Liver (tissue), 9 donors: Measurements from ENCODE around the gene ABCB1. TPM values are rescaled to one million over a fixed set of nuclear protein-coding genes. Genes with fewer than 3 reads are reported as not detected.
A peak's percentile ranks its signal among the peaks of the same experiment; 100 is the strongest.

Experiments
- DNase-seq: peaks from one replicate; pipeline ENCODE4 v3.0.0-alpha.2; 2017; ENCODE audit warnings: low spot score
- H3K27ac ChIP-seq, 2 donors: one replicate each; pipeline ENCODE4 v1.7.0; 2013; ENCODE audit warnings: inconsistent platforms in 2 of 2, low read length in 2 of 2, control low read depth in 1 of 2, low read depth in 1 of 2, mild to moderate bottlenecking in 1 of 2
- H3K27me3 ChIP-seq, 4 donors: one replicate each; pipeline versions ENCODE4 v1.6.1 to v1.7.0; 2013; ENCODE audit warnings: low read length in 3 of 4, inconsistent platforms in 1 of 4, mild to moderate bottlenecking in 1 of 4, moderate library complexity in 1 of 4; ENCODE audit not compliant: control insufficient read depth in 4 of 4, insufficient read depth in 4 of 4
- H3K36me3 ChIP-seq, 4 donors: one replicate each; pipeline versions ENCODE4 v1.6.1 to v1.7.0; 2013; ENCODE audit warnings: low read length in 3 of 4, mild to moderate bottlenecking in 3 of 4, low read depth in 1 of 4, moderate library complexity in 1 of 4; ENCODE audit not compliant: control insufficient read depth in 4 of 4, insufficient read depth in 3 of 4
- H3K4me1 ChIP-seq, 4 donors: one replicate each; pipeline versions ENCODE4 v1.6.1 to v1.7.0; 2013; ENCODE audit warnings: low read length in 3 of 4, mild to moderate bottlenecking in 3 of 4, moderate library complexity in 1 of 4; ENCODE audit not compliant: control insufficient read depth in 4 of 4, insufficient read depth in 4 of 4
- H3K4me3 ChIP-seq, 3 donors: one replicate each; pipeline versions ENCODE4 v1.6.1 to v1.7.0; 2013; ENCODE audit warnings: low read length in 3 of 3, control low read depth in 1 of 3, low read depth in 1 of 3, mild to moderate bottlenecking in 1 of 3
- H3K9ac ChIP-seq, 2 donors: one replicate each; pipeline ENCODE4 v1.7.0; 2013; ENCODE audit warnings: low read length in 2 of 2, mild to moderate bottlenecking in 2 of 2, moderate library complexity in 2 of 2, control low read depth in 1 of 2, low read depth in 1 of 2
- H3K9me3 ChIP-seq, 4 donors: one replicate each; pipeline versions ENCODE4 v1.6.1 to v1.7.0; 2013; ENCODE audit warnings: low read length in 3 of 4; ENCODE audit not compliant: control insufficient read depth in 4 of 4
- EGR1 ChIP-seq, 2 donors: IDR thresholded peaks; 2 replicates each; pipeline ENCODE4 v1.6.1; 2016 to 2018; ENCODE audit warnings: antibody characterized with exemption in 2 of 2, low read depth in 2 of 2
- FOXA1 ChIP-seq: IDR thresholded peaks from 2 replicates; pipeline ENCODE4 v1.6.1; 2016; ENCODE audit warnings: antibody characterized with exemption
- FOXA2 ChIP-seq: IDR thresholded peaks from 2 replicates; pipeline ENCODE4 v1.6.1; 2016; ENCODE audit warnings: antibody characterized with exemption
- GABPA ChIP-seq, 2 donors: IDR thresholded peaks in 1 of 2; conservative IDR thresholded peaks in 1 of 2; 2 replicates each; pipeline ENCODE4 v1.6.1; 2016; ENCODE audit warnings: antibody characterized with exemption in 2 of 2, mild to moderate bottlenecking in 1 of 2, moderate library complexity in 1 of 2
- HNF4A ChIP-seq, 2 donors: conservative IDR thresholded peaks; 2 replicates each; pipeline ENCODE4 v1.6.1; 2016; ENCODE audit warnings: antibody characterized with exemption in 2 of 2, mild to moderate bottlenecking in 2 of 2
- HNF4G ChIP-seq: IDR thresholded peaks from 2 replicates; pipeline ENCODE4 v1.6.1; 2016; ENCODE audit warnings: antibody characterized with exemption
- JUND ChIP-seq, 2 donors: IDR thresholded peaks; 2 replicates each; pipeline ENCODE4 v1.6.1; 2016; ENCODE audit warnings: antibody characterized with exemption in 2 of 2
- NR2F2 ChIP-seq: IDR thresholded peaks from 2 replicates; pipeline ENCODE4 v1.6.1; 2016; ENCODE audit warnings: antibody characterized with exemption
- RAD21 ChIP-seq, 2 donors: IDR thresholded peaks; 2 replicates each; pipeline ENCODE4 v1.6.1; 2016; ENCODE audit warnings: antibody characterized with exemption in 2 of 2, mild to moderate bottlenecking in 2 of 2
- RXRA ChIP-seq, 2 donors: IDR thresholded peaks; 2 replicates each; pipeline ENCODE4 v1.6.1; 2017 to 2018; ENCODE audit warnings: antibody characterized with exemption in 2 of 2, mild to moderate bottlenecking in 1 of 2
- SP1 ChIP-seq: IDR thresholded peaks from 2 replicates; pipeline ENCODE4 v1.6.1; 2018; ENCODE audit warnings: antibody characterized with exemption, mild to moderate bottlenecking
- TAF1 ChIP-seq: conservative IDR thresholded peaks from 2 replicates; pipeline ENCODE4 v1.6.1; 2016; ENCODE audit warnings: antibody characterized with exemption, mild to moderate bottlenecking
- YY1 ChIP-seq: IDR thresholded peaks from 2 replicates; pipeline ENCODE4 v1.6.1; 2016; ENCODE audit warnings: antibody characterized with exemption, mild to moderate bottlenecking
- WGBS: extraction: QIAGEN DNeasy Blood & Tissue Kit; methylation state at CpG from one replicate; pipeline ENCODE4 v1.1.7; 2013; 5-methylcytosine and 5-hydroxymethylcytosine counted together
- polyA plus RNA-seq, 2 donors: library from polyadenylated mRNA; stranded (reverse) in 1 of 2; unstranded in 1 of 2; fragments of 200-250 nt in 1 of 2; fragments of >200 nt in 1 of 2; fragmentation: Nextera tagmentation in 1 of 2; extraction: Ambion mirVana in 1 of 2; gene quantifications; one replicate each; pipeline versions ENCODE4 v1.2.1 to v1.2.3, GENCODE V29; 2013 to 2015
- total RNA-seq, 2 donors: library from RNA; depleted of rRNA; stranded (reverse); fragments of >200 nt; gene quantifications; one replicate each; pipeline ENCODE4 v1.2.3, GENCODE V29; 2014
- TF ChIP-seq, protein P1 (sequence below): IDR thresholded peaks from 2 replicates; pipeline ENCODE4 v1.6.1; 2016; ENCODE audit warnings: antibody characterized with exemption
- TF ChIP-seq, protein P2 (sequence below): IDR thresholded peaks from 2 replicates; pipeline ENCODE4 v1.6.1; 2016; ENCODE audit warnings: antibody characterized with exemption
- TF ChIP-seq, protein P3 (sequence below): IDR thresholded peaks from 2 replicates; pipeline ENCODE4 v1.6.1; 2016; ENCODE audit warnings: antibody characterized with exemption
- TF ChIP-seq, protein P4 (sequence below): fragments of 150-350 bp; IDR thresholded peaks from 2 replicates; pipeline ENCODE4 v1.5.1; 2017; ENCODE audit warnings: improper control_type of control experiment, low read depth, low read length; ENCODE audit not compliant: missing input control
- TF ChIP-seq, protein P5 (sequence below): IDR thresholded peaks from 2 replicates; pipeline ENCODE4 v1.6.1; 2016; ENCODE audit warnings: antibody characterized with exemption, mild to moderate bottlenecking
- donor health status: healthy.
- donor health status: healthy.
- donor health status: healthy.
- donor health status: healthy.
- donor health status: healthy.

The ABCB1 gene
- total and polyA plus RNA-seq, 4 donors, result 11.9 to 53.2 (median 21.0) TPM

DNA sequence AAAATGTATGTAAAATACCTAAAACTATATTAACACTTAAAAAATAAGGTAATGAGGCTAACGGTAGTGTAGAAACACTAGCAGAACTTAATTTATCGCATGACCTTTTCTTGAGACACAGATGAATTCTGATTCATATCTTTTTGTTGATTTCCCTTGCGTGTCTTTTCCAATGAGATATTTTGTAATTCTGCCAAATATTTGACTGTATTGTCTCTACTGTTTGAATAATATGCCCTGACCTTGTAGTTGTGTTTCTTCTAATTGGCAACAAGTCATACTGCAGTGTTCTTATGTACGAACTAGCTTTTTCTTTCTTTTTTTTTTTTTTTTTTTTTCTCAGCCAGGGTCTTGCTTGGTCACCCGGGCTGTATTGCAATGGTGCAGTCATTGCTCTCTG is 9.2 kb upstream of the ABCB1 start:
- WGBS, result 92% methylated on average over 5 of the region's 5 CpGs

DNA sequence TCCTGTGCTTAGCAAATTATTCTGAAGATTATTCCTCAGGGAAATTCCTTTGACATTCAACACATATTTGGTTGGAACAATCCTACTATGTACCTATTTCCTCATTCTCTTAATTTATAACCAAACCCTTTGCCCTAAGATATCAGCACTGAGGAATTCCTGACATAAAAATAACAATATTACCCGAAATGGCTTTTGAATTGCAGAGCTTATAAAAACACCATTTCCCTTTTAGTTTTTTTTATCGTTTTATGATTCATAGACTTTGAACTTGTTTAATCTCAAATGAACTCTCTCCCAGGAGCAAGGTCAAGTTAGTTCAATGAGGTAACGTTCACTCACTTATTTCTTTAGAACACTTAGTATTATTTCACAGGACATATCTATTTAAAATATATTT is 7.7 kb upstream of the ABCB1 start:
- no peaks in the 10 kb centered on the region for H3K9me3 ChIP-seq
- 23% methylated on average over 3 of the region's 3 CpGs for WGBS
- DNase-seq, result no peak
- H3K9ac ChIP-seq, result no peak overlapping the region
- H3K4me1 ChIP-seq, result peaks cover 0 to 11% (median 0%) of the 10 kb centered on the region in 4 donors
- H3K4me3 ChIP-seq, result no peak overlapping the region
- no peaks in the 10 kb centered on the region for H3K27me3 ChIP-seq
- H3K27ac ChIP-seq, result no peak overlapping the region
- no peaks in the 10 kb centered on the region for H3K36me3 ChIP-seq
- TF ChIP-seq NR2F2 (no peak), GABPA (IDR thresholded peaks at IDR 0.05 in 1 of 2, conservative IDR thresholded peaks at IDR 0.05 in 1 of 2) (no peak), HNF4A (conservative IDR thresholded peaks at IDR 0.05) (peak; percentile 51 to 55), SP1 (no peak), RAD21 (IDR thresholded peaks at IDR 0.05) (no peak), RXRA (IDR thresholded peaks at IDR 0.05) (peak; percentile 78 to 86), EGR1 (IDR thresholded peaks at IDR 0.05; ENCODE audit: low read depth in 2 of 2) (no peak), JUND (IDR thresholded peaks at IDR 0.05) (peak in 1 of 2 donors; percentile 10), TAF1 (no peak), FOXA1 (no peak)
- TF ChIP-seq, protein P1, sequence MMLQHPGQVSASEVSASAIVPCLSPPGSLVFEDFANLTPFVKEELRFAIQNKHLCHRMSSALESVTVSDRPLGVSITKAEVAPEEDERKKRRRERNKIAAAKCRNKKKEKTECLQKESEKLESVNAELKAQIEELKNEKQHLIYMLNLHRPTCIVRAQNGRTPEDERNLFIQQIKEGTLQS, result no peak
- TF ChIP-seq, protein P2, sequence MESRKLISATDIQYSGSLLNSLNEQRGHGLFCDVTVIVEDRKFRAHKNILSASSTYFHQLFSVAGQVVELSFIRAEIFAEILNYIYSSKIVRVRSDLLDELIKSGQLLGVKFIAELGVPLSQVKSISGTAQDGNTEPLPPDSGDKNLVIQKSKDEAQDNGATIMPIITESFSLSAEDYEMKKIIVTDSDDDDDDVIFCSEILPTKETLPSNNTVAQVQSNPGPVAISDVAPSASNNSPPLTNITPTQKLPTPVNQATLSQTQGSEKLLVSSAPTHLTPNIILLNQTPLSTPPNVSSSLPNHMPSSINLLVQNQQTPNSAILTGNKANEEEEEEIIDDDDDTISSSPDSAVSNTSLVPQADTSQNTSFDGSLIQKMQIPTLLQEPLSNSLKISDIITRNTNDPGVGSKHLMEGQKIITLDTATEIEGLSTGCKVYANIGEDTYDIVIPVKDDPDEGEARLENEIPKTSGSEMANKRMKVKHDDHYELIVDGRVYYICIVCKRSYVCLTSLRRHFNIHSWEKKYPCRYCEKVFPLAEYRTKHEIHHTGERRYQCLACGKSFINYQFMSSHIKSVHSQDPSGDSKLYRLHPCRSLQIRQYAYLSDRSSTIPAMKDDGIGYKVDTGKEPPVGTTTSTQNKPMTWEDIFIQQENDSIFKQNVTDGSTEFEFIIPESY, result no peak
- TF ChIP-seq, protein P3, sequence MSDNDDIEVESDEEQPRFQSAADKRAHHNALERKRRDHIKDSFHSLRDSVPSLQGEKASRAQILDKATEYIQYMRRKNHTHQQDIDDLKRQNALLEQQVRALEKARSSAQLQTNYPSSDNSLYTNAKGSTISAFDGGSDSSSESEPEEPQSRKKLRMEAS, result no peak
- TF ChIP-seq, protein P4, sequence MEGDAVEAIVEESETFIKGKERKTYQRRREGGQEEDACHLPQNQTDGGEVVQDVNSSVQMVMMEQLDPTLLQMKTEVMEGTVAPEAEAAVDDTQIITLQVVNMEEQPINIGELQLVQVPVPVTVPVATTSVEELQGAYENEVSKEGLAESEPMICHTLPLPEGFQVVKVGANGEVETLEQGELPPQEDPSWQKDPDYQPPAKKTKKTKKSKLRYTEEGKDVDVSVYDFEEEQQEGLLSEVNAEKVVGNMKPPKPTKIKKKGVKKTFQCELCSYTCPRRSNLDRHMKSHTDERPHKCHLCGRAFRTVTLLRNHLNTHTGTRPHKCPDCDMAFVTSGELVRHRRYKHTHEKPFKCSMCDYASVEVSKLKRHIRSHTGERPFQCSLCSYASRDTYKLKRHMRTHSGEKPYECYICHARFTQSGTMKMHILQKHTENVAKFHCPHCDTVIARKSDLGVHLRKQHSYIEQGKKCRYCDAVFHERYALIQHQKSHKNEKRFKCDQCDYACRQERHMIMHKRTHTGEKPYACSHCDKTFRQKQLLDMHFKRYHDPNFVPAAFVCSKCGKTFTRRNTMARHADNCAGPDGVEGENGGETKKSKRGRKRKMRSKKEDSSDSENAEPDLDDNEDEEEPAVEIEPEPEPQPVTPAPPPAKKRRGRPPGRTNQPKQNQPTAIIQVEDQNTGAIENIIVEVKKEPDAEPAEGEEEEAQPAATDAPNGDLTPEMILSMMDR, result no peak

More for the DNA sequence above, 9.2 kb upstream of the ABCB1 start:
- peaks cover 0 to 3% (median 0%) of the 10 kb centered on the region in 4 donors for H3K4me1 ChIP-seq
- no peaks in the 10 kb centered on the region for H3K36me3 ChIP-seq
- no peak overlapping the region for H3K4me3 ChIP-seq
- DNase-seq, result no peak
- H3K27me3 ChIP-seq, result no peaks in the 10 kb centered on the region
- H3K9ac ChIP-seq, result no peak overlapping the region
- no peak overlapping the region for H3K27ac ChIP-seq
- H3K9me3 ChIP-seq, result no peaks in the 10 kb centered on the region
- TF ChIP-seq, protein P3, result no peak
- TF ChIP-seq SP1 (no peak), NR2F2 (no peak), YY1 (no peak), RAD21 (IDR thresholded peaks at IDR 0.05) (no peak), HNF4A (conservative IDR thresholded peaks at IDR 0.05) (no peak), FOXA2 (no peak), HNF4G (no peak)
- TF ChIP-seq, protein P2, result no peak
- TF ChIP-seq, protein P5, sequence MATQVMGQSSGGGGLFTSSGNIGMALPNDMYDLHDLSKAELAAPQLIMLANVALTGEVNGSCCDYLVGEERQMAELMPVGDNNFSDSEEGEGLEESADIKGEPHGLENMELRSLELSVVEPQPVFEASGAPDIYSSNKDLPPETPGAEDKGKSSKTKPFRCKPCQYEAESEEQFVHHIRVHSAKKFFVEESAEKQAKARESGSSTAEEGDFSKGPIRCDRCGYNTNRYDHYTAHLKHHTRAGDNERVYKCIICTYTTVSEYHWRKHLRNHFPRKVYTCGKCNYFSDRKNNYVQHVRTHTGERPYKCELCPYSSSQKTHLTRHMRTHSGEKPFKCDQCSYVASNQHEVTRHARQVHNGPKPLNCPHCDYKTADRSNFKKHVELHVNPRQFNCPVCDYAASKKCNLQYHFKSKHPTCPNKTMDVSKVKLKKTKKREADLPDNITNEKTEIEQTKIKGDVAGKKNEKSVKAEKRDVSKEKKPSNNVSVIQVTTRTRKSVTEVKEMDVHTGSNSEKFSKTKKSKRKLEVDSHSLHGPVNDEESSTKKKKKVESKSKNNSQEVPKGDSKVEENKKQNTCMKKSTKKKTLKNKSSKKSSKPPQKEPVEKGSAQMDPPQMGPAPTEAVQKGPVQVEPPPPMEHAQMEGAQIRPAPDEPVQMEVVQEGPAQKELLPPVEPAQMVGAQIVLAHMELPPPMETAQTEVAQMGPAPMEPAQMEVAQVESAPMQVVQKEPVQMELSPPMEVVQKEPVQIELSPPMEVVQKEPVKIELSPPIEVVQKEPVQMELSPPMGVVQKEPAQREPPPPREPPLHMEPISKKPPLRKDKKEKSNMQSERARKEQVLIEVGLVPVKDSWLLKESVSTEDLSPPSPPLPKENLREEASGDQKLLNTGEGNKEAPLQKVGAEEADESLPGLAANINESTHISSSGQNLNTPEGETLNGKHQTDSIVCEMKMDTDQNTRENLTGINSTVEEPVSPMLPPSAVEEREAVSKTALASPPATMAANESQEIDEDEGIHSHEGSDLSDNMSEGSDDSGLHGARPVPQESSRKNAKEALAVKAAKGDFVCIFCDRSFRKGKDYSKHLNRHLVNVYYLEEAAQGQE, result no peak
